D341Med (cell line): ENCODE measurements around the gene CBS.
"Not testable (repeated sequence)": the region's sequence is repeated elsewhere in the genome, so short reads cannot be mapped to it uniquely, and the experiment has no call there.

Experiments used
- DNase-seq: peaks from one replicate; pipeline ENCODE4 v3.0.0; 2012; ENCODE audit warnings: low spot score

Gene CBS

DNA sequence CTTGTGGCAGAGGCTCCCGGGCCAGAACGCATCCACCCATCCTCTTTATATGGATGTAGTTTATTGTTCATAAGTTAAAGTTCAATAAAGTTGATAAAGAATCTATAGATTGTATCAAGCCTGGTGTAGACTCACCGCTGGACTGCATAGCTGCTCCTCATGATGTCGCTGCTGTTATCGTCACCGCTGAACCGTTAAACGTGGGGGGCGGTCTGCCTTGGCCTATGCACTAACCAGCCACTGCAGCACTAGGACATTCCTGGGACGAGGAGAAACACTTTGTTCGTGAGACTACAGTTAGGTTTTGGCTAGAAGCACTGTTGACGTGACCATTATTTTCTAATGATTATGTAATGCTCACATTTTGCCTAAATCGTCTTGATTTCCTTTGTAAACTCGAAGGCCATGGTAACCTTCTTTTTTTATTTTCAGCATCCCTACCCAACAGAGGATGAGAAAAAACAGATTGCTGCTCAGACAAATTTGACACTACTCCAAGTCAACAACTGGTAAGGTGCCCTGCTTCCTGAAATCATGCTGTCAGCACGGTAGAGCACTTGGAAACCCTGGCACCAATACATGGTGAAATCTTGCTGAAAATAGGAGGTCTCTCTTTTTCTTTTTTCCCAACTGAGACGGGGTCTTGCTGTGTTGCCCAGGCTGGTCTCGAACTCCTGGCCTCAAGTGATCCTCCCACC lies 51.0 kb downstream of the CBS start:
- DNase-seq: no peak

DNA sequence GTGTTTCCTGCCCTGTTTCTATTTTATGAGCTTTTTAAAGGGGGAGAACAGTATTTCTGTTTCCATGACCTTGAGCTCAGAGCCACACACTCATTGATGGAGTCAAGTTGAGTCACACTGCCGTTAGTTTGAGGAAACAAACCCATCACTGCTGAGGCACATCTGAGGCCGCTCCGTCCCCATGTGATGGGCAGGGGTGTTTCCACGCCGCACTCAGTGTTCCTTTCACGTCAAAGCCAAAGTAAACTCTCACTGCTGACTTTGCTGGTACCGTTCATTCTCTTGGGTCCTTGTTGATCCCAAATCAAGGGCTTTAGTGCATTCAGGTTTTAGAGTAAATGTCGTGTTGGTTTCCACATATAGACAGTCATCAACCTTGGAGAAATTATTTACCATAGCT lies 52.5 kb downstream of the CBS start:
- DNase-seq: no peak

DNA sequence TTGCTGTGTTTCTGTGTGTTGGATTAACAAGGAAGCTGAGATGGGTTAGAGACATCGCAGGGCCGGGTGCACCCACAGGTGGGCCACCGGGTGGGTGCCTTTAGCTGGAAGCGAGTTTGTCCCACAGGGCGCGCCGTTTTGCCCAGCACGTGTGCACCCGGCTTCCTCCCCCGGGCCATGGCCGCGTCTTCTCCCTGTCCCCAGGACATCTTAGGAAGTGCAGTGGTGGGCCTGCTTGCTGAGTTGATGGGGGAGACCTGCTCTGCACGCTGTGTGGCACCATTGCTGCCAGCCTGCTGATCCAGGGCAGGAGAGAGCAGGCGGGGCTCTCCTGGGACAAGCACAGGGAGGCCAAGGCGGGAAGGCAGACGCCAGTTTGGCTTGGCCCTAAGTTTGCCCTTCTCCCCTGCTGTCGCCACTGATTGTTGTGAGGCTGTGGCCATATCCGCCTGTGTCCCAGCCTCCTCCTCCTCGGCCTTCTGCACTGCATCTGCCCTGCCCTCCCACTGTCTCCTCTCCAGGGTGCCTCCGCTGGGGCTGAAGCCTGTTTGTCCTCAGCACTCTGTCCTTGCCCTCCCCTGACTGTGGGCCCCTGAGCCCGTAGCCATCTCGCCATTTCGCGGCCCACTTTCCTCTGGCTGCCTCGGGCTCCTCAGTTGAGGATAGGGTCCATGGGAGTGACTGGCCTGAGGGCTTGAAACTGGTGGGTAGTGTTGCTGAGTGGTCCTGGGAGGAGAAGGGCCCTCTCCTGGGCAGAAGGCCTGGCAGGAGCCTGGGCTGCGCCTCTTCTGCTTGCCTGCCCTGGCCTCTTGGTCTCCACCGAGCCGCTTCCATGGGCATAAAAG lies 53.7 kb downstream of the CBS start:
- no peak for DNase-seq

DNA sequence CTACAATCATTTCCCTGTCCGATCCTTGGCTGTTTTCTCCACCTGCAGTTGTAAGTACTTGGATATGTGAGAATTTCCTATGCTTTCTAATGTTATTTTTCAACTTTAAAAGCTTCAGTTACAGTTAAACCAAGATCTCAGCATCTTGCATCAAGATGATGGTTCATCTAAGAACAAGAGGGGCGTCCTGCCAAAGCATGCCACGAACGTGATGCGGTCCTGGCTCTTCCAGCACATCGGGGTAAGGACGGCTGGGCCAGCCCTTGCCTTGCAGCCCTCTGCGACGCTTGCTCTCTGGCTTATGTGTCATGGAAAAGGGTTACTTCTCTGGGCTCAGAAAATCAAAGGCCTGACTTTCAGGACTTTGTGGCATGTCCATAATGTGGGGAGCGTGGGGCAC lies 54.4 kb downstream of the CBS start:
- no peak for DNase-seq

DNA sequence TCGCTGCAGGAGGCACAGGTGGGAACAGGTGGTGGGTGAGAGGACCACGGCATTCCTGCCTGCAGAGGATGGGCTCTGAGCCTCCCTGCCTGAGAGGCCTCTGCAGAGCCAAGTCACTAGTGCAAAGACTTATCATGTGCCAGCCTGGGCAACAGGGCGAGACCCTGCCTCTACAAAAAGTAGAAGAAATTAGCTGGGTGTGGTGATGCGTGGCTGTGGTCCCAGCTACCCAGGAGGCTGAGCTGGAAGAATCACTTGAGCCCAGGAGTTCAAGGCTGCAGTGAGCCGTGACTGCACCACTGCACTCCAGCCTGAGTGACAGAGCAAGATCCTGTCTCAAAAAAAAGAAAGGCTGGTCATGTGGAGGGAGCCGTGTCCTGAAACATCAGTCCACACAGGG lies 54.9 kb downstream of the CBS start:
- DNase-seq: no peak

DNA sequence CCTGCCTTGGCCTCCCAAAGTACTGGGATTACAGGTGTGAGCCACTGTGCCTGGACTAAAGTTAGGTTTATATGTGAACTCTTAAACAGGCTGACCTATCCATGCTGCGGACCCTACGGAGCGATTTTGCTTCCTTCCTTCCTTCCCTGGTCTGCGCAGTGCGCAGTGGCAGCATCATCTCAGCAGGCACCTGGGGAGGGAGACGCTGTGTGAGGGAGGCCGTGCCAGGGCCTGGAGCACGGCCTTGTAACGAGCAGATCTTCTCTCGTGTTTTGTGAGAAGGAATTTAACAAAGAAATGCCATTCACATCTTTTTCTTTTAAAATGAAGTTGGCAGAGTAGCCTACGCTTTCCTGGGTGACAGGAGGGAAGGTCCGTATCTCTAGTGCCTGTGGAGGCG lies 55.5 kb downstream of the CBS start:
- no peak for DNase-seq

DNA sequence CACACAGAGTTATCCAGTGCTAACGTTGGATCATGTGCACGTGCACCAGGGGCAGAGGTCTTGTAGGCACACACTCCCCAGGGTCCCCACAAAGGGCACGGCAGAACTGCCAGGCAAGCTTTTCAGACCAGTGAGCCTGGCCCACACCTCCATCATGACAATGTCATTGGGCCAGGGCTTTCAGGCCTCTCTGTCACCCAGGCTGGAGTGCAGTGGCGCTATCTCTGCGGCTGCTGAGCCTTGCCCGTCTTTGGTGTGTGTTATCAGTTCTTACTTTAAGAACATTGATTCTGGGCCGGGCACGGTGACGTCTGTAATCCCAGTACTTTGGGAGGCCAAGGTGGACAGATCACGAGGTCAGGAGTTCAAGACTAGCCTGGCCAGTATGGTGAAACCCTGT lies 57.1 kb downstream of the CBS start:
- DNase-seq: no peak

DNA sequence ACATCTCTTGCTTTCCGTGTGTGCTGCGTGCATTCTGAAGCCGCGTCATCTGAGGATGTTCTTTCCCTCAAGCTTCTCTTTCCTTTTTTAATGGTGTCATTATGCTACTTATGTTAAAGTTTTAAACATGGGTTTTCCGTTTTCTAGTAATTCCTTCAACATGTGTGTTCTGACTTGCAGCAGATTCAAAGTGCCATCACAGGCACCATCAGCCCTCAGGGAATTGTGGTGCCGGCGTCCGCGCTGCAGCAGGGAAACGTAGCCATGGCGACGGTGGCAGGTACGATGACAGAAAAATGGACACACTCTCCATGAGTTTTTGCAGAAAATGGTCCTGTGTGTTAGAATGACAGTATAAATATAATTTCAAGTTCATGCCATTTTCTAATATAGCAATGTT lies 58.9 kb downstream of the CBS start:
- no peak for DNase-seq

DNA sequence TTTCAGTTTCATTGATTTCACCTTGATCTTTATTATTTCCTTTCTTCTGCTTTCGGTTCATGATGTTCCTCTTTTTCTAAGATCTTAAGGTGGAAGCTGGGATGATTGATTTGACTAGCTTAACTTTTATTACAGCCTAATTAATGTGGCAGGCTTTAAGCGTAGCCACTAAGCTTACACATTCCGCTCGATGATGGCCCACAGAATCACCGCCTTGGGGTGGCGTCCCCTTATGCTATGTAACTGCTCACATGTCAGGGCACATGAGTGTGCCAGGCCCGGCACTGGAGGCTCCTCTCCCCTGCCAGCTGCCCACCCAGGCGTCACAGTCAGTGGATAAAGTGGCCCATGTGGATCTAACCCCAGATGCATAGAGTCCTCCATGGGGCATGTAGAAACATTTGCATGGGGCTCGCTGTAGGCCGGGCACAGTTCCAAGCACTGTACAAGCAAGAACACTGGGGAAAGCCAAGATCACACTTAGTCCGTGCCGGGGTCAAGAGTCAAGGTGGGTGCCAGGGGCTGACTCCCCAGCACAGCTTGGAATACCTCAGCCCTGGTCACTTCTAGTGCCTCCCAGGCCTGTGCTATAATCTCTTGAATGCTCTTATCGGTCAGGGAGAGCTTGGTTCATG lies 59.6 kb downstream of the CBS start:
- no peak for DNase-seq

DNA sequence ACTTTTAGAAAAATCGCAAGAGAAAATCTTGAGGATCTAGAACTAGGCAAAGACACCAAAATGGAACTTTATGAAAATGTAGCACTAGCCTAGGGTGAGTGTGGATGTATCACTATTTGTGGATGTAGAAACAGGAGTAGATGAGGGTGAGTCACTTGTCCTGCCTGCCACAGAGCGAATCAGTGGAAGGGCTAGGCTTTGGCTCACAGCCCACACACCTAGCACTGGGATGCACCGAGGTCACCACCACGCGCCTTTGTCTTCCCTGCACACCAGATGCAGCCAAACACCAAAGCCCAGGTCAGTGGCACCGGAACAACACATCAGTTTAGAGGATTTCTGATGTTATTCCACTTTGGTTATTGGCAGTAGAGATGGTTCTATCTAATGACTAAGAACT lies 63.0 kb downstream of the CBS start:
- no peak for DNase-seq

DNA sequence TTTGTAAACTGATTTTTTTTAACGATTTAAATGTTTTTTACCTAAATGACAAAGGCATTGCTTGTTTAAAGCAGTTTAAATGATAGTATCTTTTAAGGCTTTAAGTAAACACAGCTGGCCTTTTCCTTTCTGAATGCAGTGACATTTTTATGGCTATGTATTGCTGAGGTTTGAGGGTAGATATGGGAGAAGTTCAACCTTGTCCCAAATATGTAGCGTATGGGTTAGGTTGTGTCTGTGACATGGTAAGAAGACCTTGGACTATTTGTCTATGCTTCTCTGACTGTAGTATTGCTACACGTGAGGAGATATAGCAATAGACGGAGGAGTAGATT lies 68.8 kb downstream of the CBS start:
- no peak for DNase-seq

DNA sequence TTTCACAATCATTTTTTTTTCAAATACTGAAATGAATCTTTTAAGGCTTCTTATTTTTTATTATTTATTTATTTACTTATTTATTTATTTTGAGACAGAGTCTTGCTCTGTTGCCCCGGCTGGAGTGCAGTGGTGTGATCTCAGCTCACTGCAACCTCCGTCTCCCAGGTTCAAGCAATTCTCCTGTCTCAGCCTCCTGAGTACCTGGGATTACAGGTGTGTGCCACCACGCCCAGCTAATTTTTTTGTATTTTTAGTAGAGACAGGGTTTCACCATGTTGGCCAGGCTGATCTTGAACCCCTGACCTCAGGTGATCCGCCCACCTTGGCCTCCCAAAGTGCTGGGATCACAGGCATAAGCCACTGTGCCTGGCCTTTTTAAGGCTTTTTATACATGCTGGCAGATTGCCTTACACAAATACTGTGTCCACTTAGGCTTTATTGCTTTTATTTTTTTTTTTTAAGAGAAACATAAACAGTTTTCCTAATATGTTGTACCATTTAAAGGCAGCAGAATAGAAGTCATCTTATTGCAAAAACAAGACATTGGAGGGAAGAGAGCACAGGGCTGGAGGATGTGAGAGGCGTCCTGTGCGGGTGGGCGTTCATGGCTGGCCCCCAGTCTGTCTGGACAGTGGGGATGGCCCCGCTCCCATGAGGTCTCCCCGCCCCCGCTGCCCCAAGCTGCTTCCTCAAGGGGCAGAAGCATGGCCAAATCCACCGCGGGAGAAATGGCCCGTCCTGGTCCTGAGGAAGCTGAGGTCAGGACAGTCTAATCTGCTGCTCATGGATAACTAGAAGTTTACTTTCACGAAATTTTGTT lies 69.4 kb downstream of the CBS start:
- DNase-seq: not testable (repeated sequence)

DNA sequence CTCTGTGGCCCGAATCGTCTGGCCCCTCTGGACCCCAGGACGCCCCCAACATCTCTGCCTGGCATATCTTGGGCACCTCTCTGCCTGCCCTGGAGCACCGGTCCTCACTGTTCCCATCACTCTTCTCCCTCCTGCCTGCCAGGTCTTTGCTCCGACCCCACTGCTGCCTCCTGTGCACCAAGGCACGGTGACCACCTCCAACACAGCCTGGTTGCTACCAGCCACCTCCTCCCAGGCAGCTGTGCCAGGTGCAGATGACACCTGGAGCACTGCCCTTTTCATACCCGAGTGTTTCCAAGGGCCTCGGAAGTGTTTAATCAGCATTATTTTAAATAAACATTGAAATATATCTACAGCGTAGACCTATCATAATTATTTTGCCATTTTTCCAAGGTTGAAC lies 70.0 kb downstream of the CBS start:
- DNase-seq: no peak

DNA sequence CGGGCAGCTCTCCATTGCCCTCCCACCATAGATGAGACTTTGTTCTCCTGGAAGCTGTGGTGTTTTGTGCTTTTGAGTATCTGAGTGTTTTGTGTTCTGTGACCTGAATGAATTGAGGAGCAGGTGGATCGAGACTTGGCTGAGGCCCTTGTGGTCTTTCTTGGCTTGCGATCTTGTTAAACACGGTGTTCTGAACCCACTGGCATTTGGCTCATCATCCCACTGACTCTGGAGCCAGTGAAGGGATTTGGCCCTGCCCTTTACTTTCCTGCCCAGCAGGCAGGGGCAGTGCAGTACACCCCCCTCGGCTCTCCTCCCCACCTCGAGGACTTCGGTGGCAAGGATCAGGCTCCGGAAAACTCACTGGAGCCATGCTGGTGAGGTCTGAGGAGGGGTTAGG lies 70.7 kb downstream of the CBS start:
- DNase-seq: no peak
